ENCODE data around the gene MADD. TPM values are rescaled to one million over a fixed set of nuclear protein-coding genes. Genes with fewer than 3 reads are reported as not detected.

Gene MADD
- total RNA-seq, 1 experiment from 2014 or later, result 31.2 TPM

DNA sequence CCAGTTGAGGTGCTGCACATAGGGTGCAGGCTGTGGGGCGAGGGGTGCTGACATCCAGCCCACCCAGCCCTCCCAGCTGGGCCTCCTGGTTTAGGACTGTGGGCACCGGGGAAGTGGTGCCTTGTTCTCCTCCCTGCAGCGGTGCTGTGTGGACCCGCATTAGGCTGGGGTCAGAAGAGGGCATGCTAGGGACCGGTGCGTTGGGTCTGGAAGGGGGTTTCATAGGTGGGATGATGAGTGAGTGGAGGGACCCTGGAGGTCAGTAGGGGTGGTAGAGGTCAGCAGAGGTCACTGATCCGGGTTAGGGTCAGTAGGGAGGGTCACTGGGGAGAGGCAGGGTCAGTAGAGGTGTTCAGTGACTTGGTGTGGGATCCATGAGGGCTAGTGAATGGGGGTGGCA, 89.2 kb downstream of the MADD start:
- H4K20me1 ChIP-seq (ENCODE audit: insufficient read depth, low read depth, low read length), result no peaks in the 10 kb centered on the region
- peaks cover 28% of the 10 kb centered on the region for H3K79me2 ChIP-seq (ENCODE audit: low read length)
- H3K27me3 ChIP-seq (ENCODE audit: low read length), result no peaks in the 10 kb centered on the region
- no peaks in the 10 kb centered on the region for H3K9me2 ChIP-seq (replicated peaks; ENCODE audit: insufficient read depth, low read length)
- no peak overlapping the region for H3K9ac ChIP-seq (ENCODE audit: low read length)
- no peak overlapping the region for H3K27ac ChIP-seq (ENCODE audit: low read length)
- H3K36me3 ChIP-seq (ENCODE audit: insufficient read depth, low read length), result peaks cover 20% of the 10 kb centered on the region; the same call in 1 of the 2 replicates
- DNase-seq, result no peak
- H2AFZ ChIP-seq (ENCODE audit: low read length), result no peak overlapping the region
- H3K9me3 ChIP-seq (ENCODE audit: low read length), result no peaks in the 10 kb centered on the region
- H3K4me3 ChIP-seq (ENCODE audit: low read length), result no peak overlapping the region
- H3K4me2 ChIP-seq (ENCODE audit: low read depth, low read length, poor library complexity, severe bottlenecking), result no peak overlapping the region
- H3K4me1 ChIP-seq (ENCODE audit: low read length), result no peaks in the 10 kb centered on the region

DNA sequence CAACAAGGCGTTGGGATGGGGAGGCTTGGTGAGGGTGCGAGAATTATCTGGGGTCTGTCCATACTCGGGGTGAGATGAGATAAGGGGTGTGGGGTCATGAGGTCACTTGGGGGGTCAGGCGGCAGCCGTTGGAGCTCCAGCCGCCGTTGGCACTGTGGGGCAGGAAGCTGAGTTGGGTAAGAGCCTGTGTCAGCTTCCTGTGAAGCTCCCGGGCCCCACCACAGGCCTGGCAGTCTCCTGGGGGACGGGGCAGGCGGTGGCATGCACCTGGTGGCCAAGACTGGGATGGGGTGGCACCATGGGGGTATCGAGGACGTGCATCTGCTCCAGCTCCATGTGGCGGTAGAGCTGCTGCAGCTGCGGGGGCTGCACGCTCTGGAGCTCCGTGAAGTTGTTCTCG, 89.7 kb downstream of the MADD start:
- no peak overlapping the region for H3K4me3 ChIP-seq (ENCODE audit: low read length)
- no peak overlapping the region for H3K9ac ChIP-seq (ENCODE audit: low read length)
- no peak overlapping the region for H2AFZ ChIP-seq (ENCODE audit: low read length)
- no peaks in the 10 kb centered on the region for H3K9me2 ChIP-seq (replicated peaks; ENCODE audit: insufficient read depth, low read length)
- H3K27ac ChIP-seq (ENCODE audit: low read length), result no peak overlapping the region
- H3K4me1 ChIP-seq (ENCODE audit: low read length), result no peaks in the 10 kb centered on the region
- H3K79me2 ChIP-seq (ENCODE audit: low read length), result peaks cover 32% of the 10 kb centered on the region
- H3K4me2 ChIP-seq (ENCODE audit: low read depth, low read length, poor library complexity, severe bottlenecking), result no peak overlapping the region
- no peaks in the 10 kb centered on the region for H3K9me3 ChIP-seq (ENCODE audit: low read length)
- no peaks in the 10 kb centered on the region for H3K27me3 ChIP-seq (ENCODE audit: low read length)
- peaks cover 20% of the 10 kb centered on the region; the same call in 1 of the 2 replicates for H3K36me3 ChIP-seq (ENCODE audit: insufficient read depth, low read length)
- H4K20me1 ChIP-seq (ENCODE audit: insufficient read depth, low read depth, low read length), result no peaks in the 10 kb centered on the region
- no peak for DNase-seq

DNA sequence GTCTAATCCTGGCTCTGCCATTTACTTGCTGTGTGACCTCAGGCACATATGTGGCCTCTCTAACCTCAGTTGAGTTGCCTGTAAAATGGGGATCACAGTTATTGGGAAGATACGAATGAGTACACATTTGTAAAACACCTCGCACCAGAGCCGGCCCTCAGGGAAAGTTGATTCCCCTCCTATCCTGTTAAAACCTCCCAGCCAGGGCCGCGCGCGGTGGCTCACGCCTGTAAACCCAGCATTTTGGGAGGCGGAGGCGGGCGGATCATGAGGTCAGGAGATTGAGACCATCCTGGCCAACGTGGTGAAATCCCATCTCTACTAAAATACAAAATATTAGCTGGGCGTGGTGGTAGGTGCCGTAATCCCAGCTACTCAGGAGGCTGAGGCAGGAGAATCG, 90.4 kb downstream of the MADD start:
- H3K4me2 ChIP-seq (ENCODE audit: low read depth, low read length, poor library complexity, severe bottlenecking), result no peak overlapping the region
- H3K27ac ChIP-seq (ENCODE audit: low read length), result no peak overlapping the region
- no peak for DNase-seq
- H3K4me1 ChIP-seq (ENCODE audit: low read length), result no peaks in the 10 kb centered on the region
- H3K9me2 ChIP-seq (replicated peaks; ENCODE audit: insufficient read depth, low read length), result no peaks in the 10 kb centered on the region
- H3K9me3 ChIP-seq (ENCODE audit: low read length), result no peaks in the 10 kb centered on the region
- H3K36me3 ChIP-seq (ENCODE audit: insufficient read depth, low read length), result peaks cover 25% of the 10 kb centered on the region; the same call in 1 of the 2 replicates
- no peak overlapping the region for H3K9ac ChIP-seq (ENCODE audit: low read length)
- peaks cover 39% of the 10 kb centered on the region for H3K79me2 ChIP-seq (ENCODE audit: low read length)
- no peaks in the 10 kb centered on the region for H3K27me3 ChIP-seq (ENCODE audit: low read length)
- no peaks in the 10 kb centered on the region for H4K20me1 ChIP-seq (ENCODE audit: insufficient read depth, low read depth, low read length)
- no peak overlapping the region for H3K4me3 ChIP-seq (ENCODE audit: low read length)
- H2AFZ ChIP-seq (ENCODE audit: low read length), result no peak overlapping the region

DNA sequence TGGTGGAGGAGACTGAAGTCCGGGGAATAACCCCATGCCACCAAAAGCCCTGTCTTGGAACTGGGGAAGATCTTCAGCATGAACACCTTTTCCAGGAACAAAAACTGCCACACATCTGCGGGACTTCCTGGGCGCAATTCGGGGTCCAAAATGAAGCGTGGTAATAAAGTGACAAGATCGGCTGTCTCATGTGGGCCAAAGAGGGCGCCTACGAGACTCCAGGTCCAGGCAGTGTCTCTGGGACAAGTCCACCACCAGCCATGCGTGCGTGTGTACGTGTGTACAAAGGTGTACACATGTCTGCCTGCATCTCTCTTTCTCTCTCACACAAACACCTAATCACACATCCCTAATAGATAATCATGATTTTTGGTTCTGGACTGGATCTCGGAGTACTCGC, 91.5 kb downstream of the MADD start:
- H3K27me3 ChIP-seq (ENCODE audit: low read length), result no peaks in the 10 kb centered on the region
- H3K79me2 ChIP-seq (ENCODE audit: low read length), result peaks cover 50% of the 10 kb centered on the region
- H3K4me1 ChIP-seq (ENCODE audit: low read length), result peaks cover 7% of the 10 kb centered on the region
- H3K4me2 ChIP-seq (ENCODE audit: low read depth, low read length, poor library complexity, severe bottlenecking), result no peak overlapping the region
- DNase-seq, result no peak
- no peak overlapping the region for H3K9ac ChIP-seq (ENCODE audit: low read length)
- no peak overlapping the region for H3K27ac ChIP-seq (ENCODE audit: low read length)
- H4K20me1 ChIP-seq (ENCODE audit: insufficient read depth, low read depth, low read length), result no peaks in the 10 kb centered on the region
- H3K36me3 ChIP-seq (ENCODE audit: insufficient read depth, low read length), result peaks cover 25% of the 10 kb centered on the region; the same call in 1 of the 2 replicates
- H2AFZ ChIP-seq (ENCODE audit: low read length), result no peak overlapping the region
- no peaks in the 10 kb centered on the region for H3K9me2 ChIP-seq (replicated peaks; ENCODE audit: insufficient read depth, low read length)
- no peak overlapping the region for H3K4me3 ChIP-seq (ENCODE audit: low read length)
- no peaks in the 10 kb centered on the region for H3K9me3 ChIP-seq (ENCODE audit: low read length)

DNA sequence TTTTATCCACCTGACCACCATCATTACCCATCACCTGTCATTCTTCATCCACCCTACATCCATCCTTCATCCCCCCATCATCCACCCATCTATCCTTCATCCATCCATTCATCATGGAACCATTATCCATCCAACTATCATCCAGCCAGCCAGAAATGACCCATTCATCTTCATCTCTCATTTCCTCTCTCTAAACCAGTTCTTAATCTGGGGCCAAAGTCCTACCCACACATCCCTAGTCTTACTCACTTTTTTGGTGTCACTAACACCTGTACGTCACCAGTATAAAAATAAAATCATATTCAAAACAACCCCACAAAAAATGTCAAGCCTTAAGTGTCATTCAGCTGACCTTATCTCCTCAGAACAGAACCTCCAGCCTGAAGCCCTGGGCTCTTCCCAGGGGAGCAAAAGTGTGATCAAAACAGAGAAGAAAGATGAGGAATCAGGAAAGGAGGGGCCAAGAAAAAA, 96.1 kb downstream of the MADD start:
- Histone ChIP-seq H3K27me3 (ENCODE audit: low read length) (no peaks in the 10 kb centered on the region), H3K4me3 (ENCODE audit: low read length) (no peak overlapping the region), H3K4me2 (ENCODE audit: low read depth, low read length, poor library complexity, severe bottlenecking) (peak overlapping the region; percentile 0), H4K20me1 (ENCODE audit: insufficient read depth, low read depth, low read length) (no peaks in the 10 kb centered on the region), H2AFZ (ENCODE audit: low read length) (no peak overlapping the region), H3K9me3 (ENCODE audit: low read length) (no peaks in the 10 kb centered on the region), H3K27ac (ENCODE audit: low read length) (peak overlapping the region; percentile 34), H3K4me1 (ENCODE audit: low read length) (peaks cover 22% of the 10 kb centered on the region), H3K79me2 (ENCODE audit: low read length) (peaks cover 89% of the 10 kb centered on the region), H3K9ac (ENCODE audit: low read length) (no peak overlapping the region), H3K36me3 (ENCODE audit: insufficient read depth, low read length) (peaks cover 27% of the 10 kb centered on the region; the same call in 1 of the 2 replicates), H3K9me2 (replicated peaks; ENCODE audit: insufficient read depth, low read length) (no peaks in the 10 kb centered on the region)
- DNase-seq, result peak; percentile 52

DNA sequence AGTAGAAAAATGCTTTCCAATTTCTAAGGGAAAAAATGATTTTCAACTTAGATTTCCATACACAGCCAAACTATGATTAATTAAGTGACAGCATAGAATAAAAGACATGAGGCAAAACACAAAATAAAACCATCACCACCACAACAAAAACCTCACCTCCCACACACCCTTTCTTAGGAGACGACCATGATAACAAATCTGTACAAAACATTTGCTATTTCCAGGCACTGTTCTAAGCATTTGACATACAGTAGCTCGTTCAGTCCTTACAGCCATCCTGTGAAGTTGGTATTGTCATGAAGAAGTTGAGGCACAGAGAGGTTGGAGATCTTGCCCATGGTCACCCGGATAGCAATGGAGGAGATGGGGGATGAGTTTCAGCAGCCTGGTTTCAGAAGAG, 99.7 kb downstream of the MADD start:
- Histone ChIP-seq H3K27ac (ENCODE audit: low read length) (no peak overlapping the region), H3K27me3 (ENCODE audit: low read length) (no peaks in the 10 kb centered on the region), H3K4me1 (ENCODE audit: low read length) (peaks cover 27% of the 10 kb centered on the region), H3K36me3 (ENCODE audit: insufficient read depth, low read length) (peaks cover 34% of the 10 kb centered on the region), H4K20me1 (ENCODE audit: insufficient read depth, low read depth, low read length) (no peaks in the 10 kb centered on the region), H3K9me2 (replicated peaks; ENCODE audit: insufficient read depth, low read length) (no peaks in the 10 kb centered on the region), H3K9me3 (ENCODE audit: low read length) (no peaks in the 10 kb centered on the region), H3K9ac (ENCODE audit: low read length) (no peak overlapping the region), H3K4me2 (ENCODE audit: low read depth, low read length, poor library complexity, severe bottlenecking) (no peak overlapping the region), H3K4me3 (ENCODE audit: low read length) (no peak overlapping the region), H2AFZ (ENCODE audit: low read length) (no peak overlapping the region), H3K79me2 (ENCODE audit: low read length) (peaks cover 92% of the 10 kb centered on the region)
- DNase-seq, result no peak

DNA sequence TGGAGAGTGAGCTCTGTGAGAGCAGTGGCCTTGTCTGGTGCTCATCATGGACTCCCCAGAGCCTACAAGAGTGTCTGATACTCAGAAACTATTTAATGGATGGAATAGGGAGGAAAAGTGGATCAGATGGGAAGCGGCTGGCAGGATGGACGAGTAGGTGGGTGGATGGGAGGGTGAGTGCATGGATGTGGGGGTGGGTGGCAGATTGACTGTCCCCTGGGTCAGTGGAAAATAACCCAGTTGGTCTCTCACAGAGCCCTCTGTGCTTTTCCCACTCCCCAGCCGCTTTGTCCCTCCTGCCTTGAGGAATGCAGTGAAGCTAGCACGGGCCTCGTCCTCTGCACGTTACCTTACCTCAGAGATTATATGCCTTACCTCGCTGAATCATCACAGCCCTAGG, 102.5 kb downstream of the MADD start:
- peaks cover 32% of the 10 kb centered on the region for H3K4me1 ChIP-seq (ENCODE audit: low read length)
- no peak overlapping the region for H3K9ac ChIP-seq (ENCODE audit: low read length)
- no peak overlapping the region for H3K4me3 ChIP-seq (ENCODE audit: low read length)
- H3K79me2 ChIP-seq (ENCODE audit: low read length), result peaks cover 92% of the 10 kb centered on the region
- no peak overlapping the region for H2AFZ ChIP-seq (ENCODE audit: low read length)
- DNase-seq, result no peak
- H3K27me3 ChIP-seq (ENCODE audit: low read length), result no peaks in the 10 kb centered on the region
- no peak overlapping the region for H3K4me2 ChIP-seq (ENCODE audit: low read depth, low read length, poor library complexity, severe bottlenecking)
- H4K20me1 ChIP-seq (ENCODE audit: insufficient read depth, low read depth, low read length), result peaks cover 17% of the 10 kb centered on the region
- no peaks in the 10 kb centered on the region for H3K9me3 ChIP-seq (ENCODE audit: low read length)
- H3K36me3 ChIP-seq (ENCODE audit: insufficient read depth, low read length), result peaks cover 39% of the 10 kb centered on the region
- no peaks in the 10 kb centered on the region for H3K9me2 ChIP-seq (replicated peaks; ENCODE audit: insufficient read depth, low read length)
- H3K27ac ChIP-seq (ENCODE audit: low read length), result no peak overlapping the region

DNA sequence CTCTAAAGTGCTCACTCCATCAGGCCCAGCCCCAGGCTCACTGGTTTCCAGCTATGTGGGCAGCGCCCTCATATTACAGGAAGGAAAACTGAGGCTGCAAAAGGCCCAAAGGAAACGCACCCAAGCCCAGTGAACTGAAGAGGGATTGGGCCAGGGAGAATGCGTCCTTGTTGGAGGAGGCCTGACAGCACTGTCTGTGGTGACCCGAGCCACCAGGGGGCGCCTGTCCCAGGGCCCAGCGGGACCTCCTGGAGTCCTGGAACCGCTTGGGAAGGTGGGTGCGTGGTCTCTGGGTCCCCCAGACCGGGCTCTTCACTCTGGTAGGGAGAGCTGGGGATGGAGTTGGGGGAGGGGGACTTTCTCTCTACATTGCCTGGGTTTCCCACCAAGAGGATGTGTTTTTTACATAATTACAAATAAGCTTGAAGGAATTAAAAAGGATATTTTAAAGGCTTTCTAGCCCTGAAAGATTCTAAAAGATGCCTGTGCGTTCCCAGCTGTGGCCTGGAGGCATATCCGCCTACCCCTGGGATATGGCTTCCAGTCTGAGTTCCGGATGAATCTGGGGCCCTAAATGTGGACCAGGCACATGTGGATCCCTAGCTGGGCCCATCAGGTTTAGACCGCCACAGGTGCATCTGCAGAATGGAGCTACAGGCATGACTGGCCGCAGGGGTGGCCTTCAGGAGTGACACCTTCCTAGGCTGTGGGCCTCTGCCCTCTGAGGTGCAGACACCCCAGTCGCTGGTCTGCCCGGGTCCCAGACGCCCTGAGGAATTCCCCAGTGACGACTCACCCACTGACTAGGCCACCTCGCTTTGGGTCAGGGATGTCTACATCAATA, 104.2 kb downstream of the MADD start:
- DNase-seq, result peak; percentile 87
- Histone ChIP-seq H4K20me1 (ENCODE audit: insufficient read depth, low read depth, low read length) (peaks cover 17% of the 10 kb centered on the region), H3K79me2 (ENCODE audit: low read length) (peaks cover 91% of the 10 kb centered on the region), H3K9me3 (ENCODE audit: low read length) (no peaks in the 10 kb centered on the region), H3K4me3 (ENCODE audit: low read length) (no peak overlapping the region), H2AFZ (ENCODE audit: low read length) (no peak overlapping the region), H3K27ac (ENCODE audit: low read length) (no peak overlapping the region), H3K36me3 (ENCODE audit: insufficient read depth, low read length) (peaks cover 31% of the 10 kb centered on the region), H3K9me2 (replicated peaks; ENCODE audit: insufficient read depth, low read length) (no peaks in the 10 kb centered on the region), H3K9ac (ENCODE audit: low read length) (no peak overlapping the region), H3K4me2 (ENCODE audit: low read depth, low read length, poor library complexity, severe bottlenecking) (no peak overlapping the region), H3K4me1 (ENCODE audit: low read length) (peaks cover 35% of the 10 kb centered on the region), H3K27me3 (ENCODE audit: low read length) (no peaks in the 10 kb centered on the region)

Data from Karpas-422 (cell line).